ENCODE measurements around the gene NAXD.

The NAXD gene

GRCh38 chr13:110570886-110571285, 44.5 kb upstream of the NAXD start:
- Histone ChIP-seq H3K4me1 (ENCODE audit: low read length) (peaks cover 19% of the 10 kb centered on the region), H3K9ac (ENCODE audit: low read length) (no peak overlapping the region), H3K4me2 (ENCODE audit: low read length) (no peak overlapping the region), H3K27ac (ENCODE audit: low read length) (no peak overlapping the region), H3K27me3 (ENCODE audit: low read depth, low read length) (peaks cover 60% of the 10 kb centered on the region), H2AFZ (ENCODE audit: low read depth, low read length) (no peak overlapping the region), H3K4me3 (ENCODE audit: low read length) (no peak overlapping the region), H3K9me3 (ENCODE audit: insufficient read depth, low read length) (no peaks in the 10 kb centered on the region), H4K20me1 (ENCODE audit: insufficient read depth, low read length) (peaks cover 6% of the 10 kb centered on the region; the same call in 1 of the 2 replicates), H3K36me3 (replicated peaks; ENCODE audit: low read depth, low read length) (no peaks in the 10 kb centered on the region), H3K79me2 (ENCODE audit: low read length) (no peaks in the 10 kb centered on the region)
- TF ChIP-seq EZH2phosphoT487 (IDR thresholded peaks at IDR 0.05; ENCODE audit: low read depth) (no peak), CTCF (IDR thresholded peaks at IDR 0.05; ENCODE audit: low read depth, low read length) (no peak)

- no peak overlapping the region for H2AFZ ChIP-seq (ENCODE audit: low read depth, low read length)
- no peak overlapping the region for H3K9ac ChIP-seq (ENCODE audit: low read length)
- no peak overlapping the region for H3K4me3 ChIP-seq (ENCODE audit: low read length)
- peaks cover 6% of the 10 kb centered on the region; the same call in 1 of the 2 replicates for H4K20me1 ChIP-seq (ENCODE audit: insufficient read depth, low read length)
- TF ChIP-seq CTCF (IDR thresholded peaks at IDR 0.05; ENCODE audit: low read depth, low read length) (no peak), EZH2phosphoT487 (IDR thresholded peaks at IDR 0.05; ENCODE audit: low read depth) (no peak)
- H3K27ac ChIP-seq (ENCODE audit: low read length), result no peak overlapping the region
- H3K9me3 ChIP-seq (ENCODE audit: insufficient read depth, low read length), result no peaks in the 10 kb centered on the region
- H3K27me3 ChIP-seq (ENCODE audit: low read depth, low read length), result peaks cover 64% of the 10 kb centered on the region
- no peaks in the 10 kb centered on the region for H3K79me2 ChIP-seq (ENCODE audit: low read length)
- no peak overlapping the region for H3K4me2 ChIP-seq (ENCODE audit: low read length)
- peaks cover 24% of the 10 kb centered on the region for H3K4me1 ChIP-seq (ENCODE audit: low read length)
- no peaks in the 10 kb centered on the region for H3K36me3 ChIP-seq (replicated peaks; ENCODE audit: low read depth, low read length)
Observed at GRCh38 chr13:110571896-110572777, 43.2 kb upstream of the NAXD start.

- Histone ChIP-seq H4K20me1 (ENCODE audit: insufficient read depth, low read length) (peaks cover 6% of the 10 kb centered on the region; the same call in 1 of the 2 replicates), H3K4me1 (ENCODE audit: low read length) (peaks cover 24% of the 10 kb centered on the region), H3K4me3 (ENCODE audit: low read length) (no peak overlapping the region), H3K9ac (ENCODE audit: low read length) (no peak overlapping the region), H3K9me3 (ENCODE audit: insufficient read depth, low read length) (no peaks in the 10 kb centered on the region), H3K36me3 (replicated peaks; ENCODE audit: low read depth, low read length) (no peaks in the 10 kb centered on the region), H3K4me2 (ENCODE audit: low read length) (no peak overlapping the region), H3K27me3 (ENCODE audit: low read depth, low read length) (peaks cover 64% of the 10 kb centered on the region), H3K27ac (ENCODE audit: low read length) (no peak overlapping the region), H3K79me2 (ENCODE audit: low read length) (no peaks in the 10 kb centered on the region), H2AFZ (ENCODE audit: low read depth, low read length) (no peak overlapping the region)
- TF ChIP-seq EZH2phosphoT487 (IDR thresholded peaks at IDR 0.05; ENCODE audit: low read depth) (no peak), CTCF (IDR thresholded peaks at IDR 0.05; ENCODE audit: low read depth, low read length) (no peak)
Observed at GRCh38 chr13:110572778-110573118, 42.6 kb upstream of the NAXD start.

GRCh38 chr13:110574161-110574560, 41.2 kb upstream of the NAXD start:
- TF ChIP-seq CTCF (IDR thresholded peaks at IDR 0.05; ENCODE audit: low read depth, low read length) (no peak), EZH2phosphoT487 (IDR thresholded peaks at IDR 0.05; ENCODE audit: low read depth) (no peak)
- peaks cover 59% of the 10 kb centered on the region for H3K27me3 ChIP-seq (ENCODE audit: low read depth, low read length)
- no peaks in the 10 kb centered on the region for H3K79me2 ChIP-seq (ENCODE audit: low read length)
- H3K36me3 ChIP-seq (replicated peaks; ENCODE audit: low read depth, low read length), result no peaks in the 10 kb centered on the region
- no peak overlapping the region for H3K9ac ChIP-seq (ENCODE audit: low read length)
- H3K4me3 ChIP-seq (ENCODE audit: low read length), result no peak overlapping the region
- H3K4me1 ChIP-seq (ENCODE audit: low read length), result peaks cover 24% of the 10 kb centered on the region
- H4K20me1 ChIP-seq (ENCODE audit: insufficient read depth, low read length), result peaks cover 6% of the 10 kb centered on the region; the same call in 1 of the 2 replicates
- H3K4me2 ChIP-seq (ENCODE audit: low read length), result no peak overlapping the region
- no peaks in the 10 kb centered on the region for H3K9me3 ChIP-seq (ENCODE audit: insufficient read depth, low read length)
- no peak overlapping the region for H2AFZ ChIP-seq (ENCODE audit: low read depth, low read length)
- no peak overlapping the region for H3K27ac ChIP-seq (ENCODE audit: low read length)
